Fibroblast of villous mesenchyme (primary cell): ENCODE results near the gene BID. TPM values are rescaled to one million over a fixed set of nuclear protein-coding genes. Genes with fewer than 3 reads are reported as not detected.

Source experiments
- DNase-seq: peaks from one replicate; pipeline ENCODE4 v3.0.0-alpha.2; 2010; ENCODE audit warnings: low read depth
- H3K4me3 ChIP-seq: 2 replicates; pipeline ENCODE4 v1.5.1; 2011; ENCODE audit warnings: low read depth, mild to moderate bottlenecking, low read length
- total RNA-seq: library from RNA; depleted of rRNA; stranded (reverse); fragments of >200 nt; gene quantifications from 2 replicates; pipeline ENCODE4 v1.2.3, GENCODE V29; 2012
- TF ChIP-seq, protein P1 (sequence below): IDR thresholded peaks from 2 replicates; pipeline ENCODE4 v1.5.1; 2012; ENCODE audit warnings: low read depth, mild to moderate bottlenecking, low read length; ENCODE audit not compliant: insufficient read depth

BID gene
- total RNA-seq, 1 donor = 19.4 TPM

- H3K4me3 ChIP-seq = peak overlapping the region; percentile 48
- TF ChIP-seq, protein P1, sequence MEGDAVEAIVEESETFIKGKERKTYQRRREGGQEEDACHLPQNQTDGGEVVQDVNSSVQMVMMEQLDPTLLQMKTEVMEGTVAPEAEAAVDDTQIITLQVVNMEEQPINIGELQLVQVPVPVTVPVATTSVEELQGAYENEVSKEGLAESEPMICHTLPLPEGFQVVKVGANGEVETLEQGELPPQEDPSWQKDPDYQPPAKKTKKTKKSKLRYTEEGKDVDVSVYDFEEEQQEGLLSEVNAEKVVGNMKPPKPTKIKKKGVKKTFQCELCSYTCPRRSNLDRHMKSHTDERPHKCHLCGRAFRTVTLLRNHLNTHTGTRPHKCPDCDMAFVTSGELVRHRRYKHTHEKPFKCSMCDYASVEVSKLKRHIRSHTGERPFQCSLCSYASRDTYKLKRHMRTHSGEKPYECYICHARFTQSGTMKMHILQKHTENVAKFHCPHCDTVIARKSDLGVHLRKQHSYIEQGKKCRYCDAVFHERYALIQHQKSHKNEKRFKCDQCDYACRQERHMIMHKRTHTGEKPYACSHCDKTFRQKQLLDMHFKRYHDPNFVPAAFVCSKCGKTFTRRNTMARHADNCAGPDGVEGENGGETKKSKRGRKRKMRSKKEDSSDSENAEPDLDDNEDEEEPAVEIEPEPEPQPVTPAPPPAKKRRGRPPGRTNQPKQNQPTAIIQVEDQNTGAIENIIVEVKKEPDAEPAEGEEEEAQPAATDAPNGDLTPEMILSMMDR = no peak
- DNase-seq = peak; percentile 30
These were observed 66.7 kb downstream of the BID start for GRCh38 chr22:17707526-17707925.

DNA sequence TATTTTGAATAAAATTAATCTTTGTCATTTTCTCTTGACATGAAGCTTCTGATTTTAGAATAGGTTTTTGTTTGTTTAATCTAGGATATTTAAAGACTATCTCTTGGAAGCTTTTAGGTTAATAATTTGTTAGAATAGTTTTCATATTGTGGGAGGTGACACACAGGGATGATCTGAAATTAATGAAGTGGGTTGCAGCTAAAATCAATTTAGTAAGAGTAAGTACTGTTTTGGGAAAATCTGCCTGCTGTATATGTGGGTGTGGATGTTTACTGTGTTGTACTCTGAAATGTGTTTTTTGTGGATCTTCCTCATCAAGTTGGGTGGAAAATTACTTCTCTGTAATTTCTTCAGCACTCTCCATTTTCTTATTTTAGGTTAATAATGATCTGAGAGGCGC, 67.3 kb downstream of the BID start:
- H3K4me3 ChIP-seq = peak overlapping the region; percentile 48
- DNase-seq = no peak
- TF ChIP-seq, protein P1 = no peak

- TF ChIP-seq, protein P1 = no peak
- peak overlapping the region; percentile 48 for H3K4me3 ChIP-seq
- peak; percentile 97 for DNase-seq
These were observed 68.0 kb downstream of the BID start for GRCh38 chr22:17705951-17706900.

GRCh38 chr22:17705546-17705945, 68.7 kb downstream of the BID start:
- no peak overlapping the region for H3K4me3 ChIP-seq
- TF ChIP-seq, protein P1 = no peak
- no peak for DNase-seq

DNA sequence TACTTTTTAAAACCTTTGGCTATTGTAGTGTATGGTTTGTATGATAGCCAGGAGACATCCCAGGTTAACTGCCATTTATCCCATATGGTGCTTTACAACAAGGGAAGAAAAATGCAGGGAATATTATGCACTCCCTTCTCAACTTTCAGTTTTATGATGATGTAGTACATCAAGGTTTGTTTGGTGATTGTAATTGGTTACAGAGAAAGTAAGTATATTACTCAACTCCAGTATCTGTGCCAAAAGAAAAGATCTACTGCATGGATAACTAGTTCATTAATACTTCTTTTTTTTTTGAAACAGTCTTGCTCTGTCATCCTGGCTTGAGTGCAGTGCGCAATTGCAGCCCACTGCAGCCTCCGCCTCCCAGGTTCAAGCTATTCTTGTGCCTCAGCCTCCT, 70.5 kb downstream of the BID start:
- TF ChIP-seq, protein P1 = no peak
- DNase-seq = peak; percentile 66
- H3K4me3 ChIP-seq = no peak overlapping the region

DNA sequence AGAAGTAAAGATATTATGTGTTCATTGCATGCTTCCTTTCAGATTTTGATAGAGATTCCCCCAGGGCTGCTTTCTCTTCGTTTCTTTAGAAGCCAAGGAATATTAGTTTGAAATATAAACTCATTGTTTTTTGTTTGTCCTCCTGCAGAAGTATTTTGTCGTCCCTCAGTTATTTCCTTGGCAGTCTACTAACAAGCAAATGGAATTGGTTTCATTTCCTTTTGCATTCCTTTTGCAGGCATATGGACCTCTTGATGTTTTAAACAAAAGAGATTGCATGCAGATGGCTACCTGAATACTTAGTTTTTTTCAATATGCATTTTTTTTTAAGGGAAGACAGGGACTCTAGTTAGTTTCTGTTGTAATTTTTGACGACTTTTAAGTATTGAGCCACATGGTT, 73.5 kb downstream of the BID start:
- TF ChIP-seq, protein P1 = no peak
- no peak overlapping the region for H3K4me3 ChIP-seq
- peak; percentile 24 for DNase-seq
